ENCODE measurements around the gene XRN1.
"Not testable (repeated sequence)": the region's sequence is repeated elsewhere in the genome, so short reads cannot be mapped to it uniquely, and the experiment has no call there.

Gene XRN1

DNA sequence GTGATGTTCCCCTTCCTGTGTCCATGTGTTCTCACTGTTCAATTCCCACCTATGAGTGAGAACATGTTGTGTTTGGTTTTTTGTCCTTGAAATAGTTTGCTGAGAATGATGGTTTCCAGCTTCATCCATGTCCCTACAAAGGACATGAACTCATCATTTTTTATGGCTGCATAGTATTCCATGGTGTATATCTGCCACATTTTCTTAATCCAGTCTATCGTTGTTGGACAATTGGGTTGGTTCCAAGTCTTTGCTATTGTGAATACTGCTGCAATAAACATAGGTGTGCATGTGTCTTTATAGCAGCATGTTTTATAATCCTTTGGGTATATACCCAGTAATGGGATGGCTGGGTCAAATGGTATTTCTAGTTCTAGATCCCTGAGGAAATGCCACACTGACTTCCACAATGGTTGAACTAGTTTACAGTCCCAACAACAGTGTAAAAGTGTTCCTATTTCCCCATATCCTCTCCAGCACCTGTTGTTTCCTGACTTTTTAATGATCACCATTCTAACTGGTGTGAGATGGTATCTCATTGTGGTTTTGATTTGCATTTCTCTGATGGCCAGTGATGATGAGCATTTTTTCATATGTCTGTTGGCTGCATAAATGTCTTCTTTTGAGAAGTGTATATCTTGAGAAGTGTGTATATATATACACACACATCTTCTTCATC, 123.4 kb downstream of the XRN1 start:
- DNase-seq: not testable (repeated sequence)

DNA sequence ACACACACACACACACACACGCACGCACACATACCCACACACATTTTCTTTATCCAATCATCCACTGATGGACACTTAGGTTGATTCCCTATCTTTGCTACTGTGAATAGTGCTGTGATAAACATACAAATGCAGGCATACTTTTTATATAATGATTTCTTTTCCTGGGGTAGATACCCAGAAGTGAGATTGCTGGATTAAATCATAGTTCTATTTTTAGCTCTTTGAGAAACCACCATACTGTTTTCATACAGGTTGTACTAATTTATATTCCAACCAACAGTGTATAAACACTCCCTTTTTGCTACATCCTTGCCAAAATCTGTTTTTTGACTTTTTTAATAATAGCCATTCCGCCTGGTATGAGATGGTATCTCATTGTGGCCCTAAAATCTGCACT, 127.9 kb downstream of the XRN1 start:
- no peak for DNase-seq

DNA sequence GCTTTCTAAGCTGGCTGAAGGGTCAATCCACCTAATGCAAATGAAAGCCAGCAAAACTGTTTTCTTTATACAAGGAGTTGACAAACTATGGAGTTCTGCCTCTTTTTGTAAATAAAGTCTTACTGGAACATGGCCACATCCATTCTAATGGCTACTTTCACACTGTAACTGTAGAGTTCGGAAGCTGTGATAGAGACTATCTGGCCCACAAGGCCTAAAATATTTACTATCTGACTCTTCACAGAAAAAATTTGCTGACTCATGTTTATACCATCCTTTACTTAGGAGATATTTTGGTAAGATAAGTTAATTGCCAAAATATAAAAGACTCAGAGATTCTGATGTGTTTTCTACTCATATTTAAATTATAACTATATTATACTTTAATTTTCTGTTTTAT, 128.7 kb downstream of the XRN1 start:
- no peak for DNase-seq

DNA sequence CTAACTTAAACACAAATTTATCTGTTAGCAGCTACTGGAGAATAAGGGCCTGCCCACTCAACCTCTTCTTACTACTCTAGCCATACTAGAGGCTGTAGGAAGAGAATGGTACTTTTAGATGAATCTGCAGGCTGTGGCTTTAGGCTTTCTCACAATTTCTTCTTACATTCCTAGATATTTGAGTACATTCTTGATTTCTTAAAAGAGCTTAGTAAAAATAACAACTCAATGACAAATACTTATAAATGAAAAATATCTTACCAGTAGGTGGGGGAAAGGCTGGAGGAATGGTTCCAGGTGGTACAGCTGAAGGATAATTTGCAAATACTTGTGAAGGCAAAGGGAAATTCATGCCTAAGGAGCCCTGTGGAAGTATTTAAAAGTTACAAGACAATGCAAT, 129.5 kb downstream of the XRN1 start:
- DNase-seq: no peak

DNA sequence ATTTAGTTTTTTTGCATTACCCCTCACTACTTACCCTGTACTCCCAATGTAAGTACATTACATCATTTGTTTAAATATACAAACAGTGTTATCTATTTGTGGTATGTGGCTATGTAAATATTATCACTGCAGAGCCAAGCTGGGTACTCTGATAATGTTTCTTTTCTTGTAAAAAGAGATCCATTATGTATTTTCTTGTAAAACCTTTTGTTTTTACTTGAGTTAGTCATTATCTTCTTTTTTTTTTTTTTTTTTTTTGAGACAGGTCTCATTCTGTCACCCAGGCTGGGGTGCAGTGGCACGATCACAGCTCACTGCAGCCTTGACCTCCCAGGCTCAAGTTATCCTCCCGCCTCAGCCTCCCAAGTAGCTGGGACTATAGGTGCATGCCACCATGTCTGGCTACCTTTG, 131.9 kb downstream of the XRN1 start:
- not testable (repeated sequence) for DNase-seq

DNA sequence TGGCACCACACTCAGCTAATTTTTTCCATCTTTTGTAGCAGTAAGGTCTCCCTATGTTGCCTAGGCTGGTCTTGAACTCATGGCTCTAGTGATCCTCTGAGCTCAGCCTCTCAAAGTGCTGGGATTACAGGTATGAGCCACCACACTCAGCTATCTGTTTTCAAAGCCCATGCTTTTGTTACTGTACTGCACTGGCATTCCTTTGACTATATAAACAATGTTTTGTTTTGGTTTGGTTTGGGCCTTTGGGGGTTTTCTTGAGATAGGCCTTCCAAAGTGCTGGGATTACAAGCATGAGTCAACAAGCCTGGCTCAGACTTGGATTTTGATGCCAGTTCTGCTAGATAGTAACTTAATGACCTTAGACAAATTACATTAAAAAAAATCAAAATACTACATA, 132.8 kb downstream of the XRN1 start:
- no peak for DNase-seq

DNA sequence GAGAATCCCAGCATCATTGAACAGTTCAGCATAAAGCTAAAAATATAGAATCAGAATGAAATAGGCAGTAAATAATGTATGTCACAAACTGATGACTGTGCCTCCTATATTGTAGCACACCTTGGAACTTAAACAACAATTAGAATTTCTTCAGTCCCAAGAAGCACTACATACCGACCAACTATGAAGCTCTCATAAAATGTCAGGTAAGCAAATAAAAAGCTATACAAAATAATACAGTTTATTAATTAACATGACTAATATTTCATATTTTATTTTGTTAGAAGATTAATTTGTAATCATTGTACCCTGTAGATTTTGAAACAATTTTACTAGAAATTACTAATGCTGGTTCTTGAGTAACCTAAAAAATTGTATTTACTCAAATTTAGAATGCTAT, 137.4 kb downstream of the XRN1 start:
- no peak for DNase-seq

DNA sequence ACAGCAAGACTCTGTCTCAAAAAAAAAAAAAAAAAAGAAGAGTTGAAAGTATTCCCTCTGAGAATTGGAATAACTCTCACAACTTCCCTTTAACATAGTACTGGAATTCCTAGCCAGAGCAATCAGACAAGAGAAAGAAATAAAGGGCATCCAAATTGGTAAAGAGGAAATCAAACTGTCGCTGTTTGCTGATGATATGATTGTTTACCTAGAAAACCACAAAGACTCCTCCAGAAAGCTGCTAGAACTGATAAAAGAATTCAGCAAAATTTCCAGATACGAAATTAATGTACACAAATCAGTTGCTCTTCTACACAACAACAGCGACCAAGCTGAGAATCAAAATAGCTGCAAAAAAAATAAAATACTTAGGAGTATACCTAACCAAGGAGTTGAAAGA, 145.0 kb downstream of the XRN1 start:
- not testable (repeated sequence) for DNase-seq

DNA sequence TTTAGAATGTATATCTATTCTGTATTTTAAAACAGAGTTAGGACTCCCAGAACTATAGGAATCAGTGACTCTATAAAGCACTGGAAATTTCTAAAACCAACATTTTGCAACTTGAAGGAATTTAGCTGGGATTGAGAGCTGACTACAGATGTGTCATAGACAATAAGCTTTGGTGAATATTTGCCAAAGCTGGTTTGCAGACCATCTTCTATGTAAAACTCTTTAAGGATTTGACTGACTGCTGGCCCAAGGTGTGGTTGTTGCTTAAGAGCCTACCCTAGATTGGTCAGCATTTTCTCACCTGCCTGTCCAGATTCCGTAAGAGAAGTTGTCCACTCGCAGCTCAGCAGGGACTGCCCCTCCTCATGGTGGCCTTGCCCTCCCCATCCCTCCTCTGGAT, 149.2 kb downstream of the XRN1 start:
- no peak for DNase-seq

DNA sequence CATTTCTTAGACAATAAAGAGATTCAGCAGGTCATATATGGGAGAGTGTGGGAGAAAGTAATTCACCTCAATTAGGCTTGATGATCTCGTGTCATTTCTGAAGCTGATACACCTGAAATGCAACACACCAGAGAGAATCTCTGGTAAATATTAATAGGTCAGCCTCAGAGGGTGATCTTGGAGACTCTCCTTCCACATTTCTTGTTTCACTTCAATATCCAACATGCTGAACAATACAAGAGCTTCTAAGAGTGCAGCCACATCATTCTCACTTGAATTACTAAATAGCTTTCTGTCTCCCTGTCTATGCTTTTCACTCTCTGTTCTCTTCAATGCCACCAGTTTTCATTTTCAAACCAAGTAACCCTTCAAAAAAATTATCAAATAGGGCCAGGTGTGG, 151.3 kb downstream of the XRN1 start:
- DNase-seq: no peak

DNA sequence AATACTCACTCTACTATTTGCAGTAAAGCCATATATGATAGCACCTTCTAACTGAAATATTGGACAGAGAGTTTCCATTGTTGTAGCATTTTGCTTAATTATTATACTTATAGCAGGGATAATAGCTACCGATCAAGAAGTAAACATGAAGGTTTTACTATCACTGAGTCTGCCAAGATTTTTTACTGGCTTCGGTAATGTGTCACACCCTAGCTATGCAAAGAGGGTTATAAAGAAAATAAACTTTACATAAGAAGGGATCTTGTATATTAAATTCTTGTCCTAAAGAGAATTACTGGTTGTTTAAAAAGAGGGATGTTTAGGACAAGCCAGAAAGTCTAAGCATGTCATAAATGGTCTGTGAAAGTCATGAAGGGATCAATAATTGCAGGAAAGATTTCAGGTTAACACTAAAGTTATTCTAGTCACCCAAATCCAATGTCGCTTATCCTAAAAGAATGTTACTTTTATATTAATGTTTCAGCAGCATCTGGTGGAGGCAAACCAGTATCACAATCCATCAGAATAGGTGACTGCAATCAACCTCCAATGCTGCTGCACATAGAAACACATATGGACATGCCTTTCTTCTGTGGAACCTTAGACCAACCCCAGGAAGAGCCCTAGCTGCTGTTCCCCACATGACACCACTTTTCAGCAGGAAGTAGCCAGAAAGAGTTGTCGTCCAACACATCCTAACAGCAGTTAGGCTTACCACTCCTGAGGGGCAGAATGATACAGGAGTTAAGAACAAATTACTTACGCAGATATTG, 159.8 kb downstream of the XRN1 start:
- DNase-seq: no peak

DNA sequence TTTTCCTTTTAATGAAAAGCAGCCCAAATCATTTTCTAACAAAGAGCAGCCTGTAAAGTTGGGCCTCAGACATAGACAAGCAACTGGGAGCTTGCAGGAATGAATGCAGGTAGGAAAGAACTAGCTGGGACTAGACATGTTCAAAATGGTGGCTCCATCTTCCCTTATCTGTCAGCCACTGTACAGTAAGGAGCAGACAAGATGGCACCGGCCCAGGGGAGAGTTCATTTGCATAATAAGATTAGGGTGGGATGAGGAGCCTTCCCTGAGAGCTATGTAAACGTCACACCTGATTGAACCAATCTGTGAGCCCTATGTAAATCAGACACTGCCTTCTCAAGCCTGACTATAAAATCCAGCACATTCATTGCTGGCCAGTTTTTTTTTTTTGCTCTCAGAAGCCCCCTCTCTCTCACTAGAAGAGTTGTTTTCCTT, 162.7 kb downstream of the XRN1 start:
- DNase-seq: no peak

DNA sequence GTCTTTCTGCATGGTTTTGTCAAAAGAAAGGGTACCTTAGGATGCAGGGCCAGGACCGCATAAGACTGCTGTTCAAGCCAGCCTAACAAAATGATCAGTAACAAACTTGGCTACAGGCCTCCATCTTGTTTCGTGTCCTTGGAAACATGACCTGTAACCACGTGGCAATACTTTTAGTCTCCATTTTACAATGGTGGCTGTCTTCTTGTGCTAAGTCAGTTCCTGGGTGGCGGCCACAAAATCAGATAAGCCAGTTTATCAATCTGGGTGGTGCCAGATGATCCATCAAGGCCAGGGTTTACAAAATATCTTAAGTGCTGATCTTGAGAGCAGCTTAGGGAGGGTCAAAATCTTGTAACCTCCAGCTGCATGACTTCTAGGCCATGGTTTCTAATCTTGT, 165.3 kb downstream of the XRN1 start:
- no peak for DNase-seq

DNA sequence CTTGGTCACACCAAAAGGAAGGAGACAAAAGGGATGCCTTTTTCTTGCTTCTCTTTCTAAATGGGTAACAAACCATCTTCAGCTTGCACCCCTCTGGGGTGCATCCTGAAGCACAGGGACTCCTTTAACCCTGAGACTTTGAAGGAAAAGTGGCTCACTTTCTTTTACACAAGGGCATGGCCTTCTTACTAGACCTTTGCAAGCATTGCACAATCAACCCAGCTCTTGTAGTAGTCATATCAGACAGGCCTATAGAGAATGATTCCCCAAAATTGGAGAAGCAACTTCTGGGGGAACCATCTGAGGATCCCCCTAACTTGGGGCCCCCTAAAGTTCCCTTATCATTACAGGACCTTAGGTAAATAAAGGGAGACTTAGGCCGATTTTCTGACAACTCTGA, 166.4 kb downstream of the XRN1 start:
- no peak for DNase-seq

DNA sequence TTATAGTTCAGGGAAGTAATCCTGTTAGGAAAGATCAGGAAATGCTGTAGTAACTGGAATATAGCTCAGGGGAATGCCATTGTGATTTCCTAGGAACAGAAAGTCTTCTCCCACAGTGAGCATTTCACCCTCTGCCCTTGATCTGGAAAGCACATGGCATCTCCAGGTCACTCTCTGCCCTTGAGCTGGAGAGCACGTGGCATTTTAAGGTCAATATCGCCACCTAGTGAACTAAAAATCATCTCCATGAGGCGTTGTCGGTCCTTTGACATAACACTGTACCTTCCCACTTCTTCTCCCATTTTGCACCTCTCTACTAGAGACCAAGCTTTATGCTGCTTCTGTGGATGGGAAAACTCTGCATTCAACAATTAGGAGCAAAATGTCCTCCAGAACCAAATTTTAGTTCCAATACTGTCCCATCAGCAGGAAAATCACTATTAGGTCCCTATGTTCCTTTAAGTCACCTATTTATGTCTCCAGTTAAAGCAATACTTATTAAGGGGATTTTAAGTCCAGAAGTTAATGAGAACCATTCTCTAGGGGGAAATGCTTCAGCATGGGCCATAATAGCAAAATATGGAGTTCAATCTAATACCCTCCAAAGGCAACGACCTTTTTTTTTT, 167.8 kb downstream of the XRN1 start:
- peak; percentile 52 for DNase-seq

DNA sequence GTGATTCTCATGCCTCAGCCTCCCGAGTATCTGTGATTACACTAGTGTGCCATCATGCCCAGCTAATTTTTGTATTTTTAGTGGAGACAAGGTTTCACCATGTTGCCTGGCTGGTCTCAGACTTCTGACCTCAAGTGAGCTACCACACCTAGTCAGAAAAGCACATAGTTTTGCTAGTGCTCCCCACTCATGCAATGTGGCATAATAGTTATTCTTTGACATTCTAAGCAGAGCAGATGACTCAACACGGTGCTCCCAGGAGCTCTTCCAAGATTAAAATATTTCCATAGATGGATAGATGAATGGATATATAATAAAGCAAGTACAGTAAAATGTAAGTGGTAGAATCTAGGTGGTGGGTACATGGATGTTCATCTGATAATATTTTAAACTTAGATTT, 169.4 kb downstream of the XRN1 start:
- no peak for DNase-seq

DNA sequence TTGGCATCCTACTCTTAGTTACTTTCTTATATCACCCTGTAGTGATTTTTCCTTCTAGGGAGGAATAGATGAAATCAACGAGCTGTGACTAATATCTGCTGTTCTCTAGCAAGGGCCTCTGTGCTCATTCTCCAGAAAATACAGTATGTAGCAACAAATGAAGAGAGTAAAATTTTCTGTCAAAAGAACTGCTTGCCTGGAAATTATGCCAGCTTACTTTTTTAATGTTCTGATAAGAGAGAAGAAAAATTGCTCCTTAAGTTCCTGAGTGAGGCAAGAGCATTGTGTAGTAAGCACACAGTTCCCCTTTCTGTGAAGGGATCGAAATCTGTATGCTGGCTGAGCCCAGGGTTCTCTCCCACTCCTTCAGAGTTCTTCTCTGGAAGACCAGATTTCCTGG, 171.1 kb downstream of the XRN1 start:
- DNase-seq: no peak

DNA sequence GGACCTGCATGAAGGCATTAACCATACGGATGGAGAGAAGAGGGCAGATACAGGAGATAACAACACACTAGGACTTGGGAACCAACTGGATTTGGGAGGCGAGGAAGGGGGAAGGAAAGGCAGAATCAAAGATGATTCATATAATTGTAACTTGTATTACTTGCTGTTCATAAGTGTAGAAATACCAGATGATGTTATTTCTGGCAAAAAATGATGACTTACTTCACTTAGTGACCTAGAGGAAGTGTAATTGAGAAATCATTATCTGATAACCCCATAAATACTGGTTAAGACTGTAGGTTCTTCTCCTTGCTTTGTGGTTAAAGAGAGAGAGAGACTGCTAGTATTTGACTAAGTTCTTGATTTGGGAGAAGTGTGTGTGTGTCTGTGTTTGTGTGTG, 172.0 kb downstream of the XRN1 start:
- DNase-seq: no peak

DNA sequence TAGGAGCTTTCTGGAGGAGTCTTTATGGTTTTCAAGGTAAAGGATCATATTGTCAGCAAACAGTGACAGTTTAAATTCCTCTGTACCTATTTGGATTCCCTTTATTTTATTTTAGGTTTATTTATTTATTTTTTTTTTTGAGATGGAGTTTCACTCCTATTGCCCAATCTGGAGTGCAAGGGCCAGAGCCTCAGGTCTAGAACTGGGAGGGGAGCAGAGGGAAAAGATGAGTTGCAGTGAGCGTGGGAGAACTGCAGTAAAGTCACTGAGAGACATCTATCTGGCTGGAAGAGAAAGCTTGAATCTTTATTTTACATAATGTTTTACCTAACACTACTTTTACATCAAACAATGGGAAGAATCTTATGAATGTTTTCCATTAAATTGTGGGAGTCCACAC, 172.9 kb downstream of the XRN1 start:
- no peak for DNase-seq

DNA sequence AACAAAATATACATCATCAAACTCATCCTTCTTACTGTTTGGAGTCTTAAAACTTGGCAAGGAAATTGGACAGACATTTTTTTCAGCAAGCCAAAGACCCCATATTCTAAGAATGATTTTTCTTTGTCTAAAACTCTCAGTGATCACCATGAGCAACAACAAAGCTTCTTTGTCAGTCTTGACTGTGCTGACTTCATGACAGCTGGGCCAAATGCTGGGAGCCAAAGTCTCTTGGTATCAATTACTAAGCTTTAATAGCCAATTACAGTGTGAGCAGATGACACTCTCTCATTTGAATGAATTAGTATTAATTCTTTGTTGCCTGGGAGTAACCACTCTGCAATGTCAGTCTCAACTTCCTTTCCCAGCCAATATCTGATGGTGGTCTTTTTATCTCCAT, 174.3 kb downstream of the XRN1 start:
- DNase-seq: no peak

DNA sequence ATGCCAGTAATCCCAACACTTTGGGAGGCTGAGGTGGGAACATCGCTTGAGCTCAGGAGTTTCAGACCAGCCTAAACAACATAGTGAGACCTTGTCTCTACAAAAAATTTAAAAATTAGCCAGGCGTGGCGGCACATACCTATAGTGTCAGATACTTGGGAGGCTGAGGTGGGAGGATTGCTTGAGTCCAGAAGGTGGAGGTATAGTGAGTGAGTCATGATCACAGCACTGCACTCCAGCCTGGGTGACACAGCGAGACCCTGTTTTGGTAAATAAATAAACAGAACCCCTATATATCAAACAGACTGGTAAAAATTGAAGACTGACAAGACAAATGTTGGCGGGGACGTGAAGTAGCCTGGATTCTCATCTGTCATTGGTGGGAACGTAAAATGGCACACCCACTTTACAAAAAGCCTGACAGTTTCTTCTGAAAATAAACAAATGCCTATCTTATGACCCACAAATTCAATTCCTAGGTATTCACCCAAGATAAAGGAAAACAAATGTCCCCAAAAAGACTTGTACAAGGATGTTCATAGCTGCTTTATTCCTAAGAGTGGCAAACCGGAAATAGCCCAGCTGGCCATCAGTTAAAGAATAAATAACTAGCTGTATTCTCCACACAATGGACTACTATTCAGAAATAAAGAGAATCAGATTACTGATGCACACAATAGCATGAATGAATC, 175.5 kb downstream of the XRN1 start:
- DNase-seq: no peak

DNA sequence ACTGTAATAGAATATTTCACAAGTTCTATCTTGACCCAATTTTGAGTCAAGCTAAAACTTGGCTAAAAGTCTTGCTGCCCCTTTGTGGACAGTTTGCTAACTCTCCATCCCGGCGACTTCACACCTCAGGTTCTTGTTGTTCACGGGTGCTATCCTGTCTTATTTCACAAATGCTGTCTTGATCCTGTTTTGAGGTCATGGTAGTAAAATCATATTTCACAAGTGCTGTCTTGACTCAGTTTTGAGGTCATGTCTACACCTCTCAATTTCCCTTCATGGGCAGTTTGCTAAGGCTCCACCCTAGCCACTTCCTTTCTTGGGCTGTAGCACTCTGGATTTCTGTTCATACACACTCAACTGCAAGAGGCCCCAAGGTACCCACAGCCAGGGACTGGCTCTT, 177.4 kb downstream of the XRN1 start:
- DNase-seq: no peak

DNA sequence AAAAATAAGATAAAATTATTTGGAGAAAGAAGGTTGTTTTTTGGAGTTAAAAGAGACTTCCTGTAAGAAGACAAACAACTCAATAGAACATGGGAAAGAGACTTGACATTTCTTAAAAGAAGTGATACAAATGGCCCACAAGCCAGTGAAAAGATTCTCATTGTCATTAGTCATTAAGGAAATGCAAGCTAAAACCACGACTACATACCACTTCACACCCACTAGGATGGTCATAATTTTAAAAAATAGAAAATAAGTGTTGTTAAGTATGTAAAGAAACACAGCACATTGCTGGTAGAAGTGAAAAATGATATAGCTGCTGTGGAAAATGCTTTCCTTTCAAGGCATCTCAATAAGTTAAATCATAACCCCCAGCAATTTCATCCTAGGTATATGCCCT, 178.1 kb downstream of the XRN1 start:
- DNase-seq: no peak

DNA sequence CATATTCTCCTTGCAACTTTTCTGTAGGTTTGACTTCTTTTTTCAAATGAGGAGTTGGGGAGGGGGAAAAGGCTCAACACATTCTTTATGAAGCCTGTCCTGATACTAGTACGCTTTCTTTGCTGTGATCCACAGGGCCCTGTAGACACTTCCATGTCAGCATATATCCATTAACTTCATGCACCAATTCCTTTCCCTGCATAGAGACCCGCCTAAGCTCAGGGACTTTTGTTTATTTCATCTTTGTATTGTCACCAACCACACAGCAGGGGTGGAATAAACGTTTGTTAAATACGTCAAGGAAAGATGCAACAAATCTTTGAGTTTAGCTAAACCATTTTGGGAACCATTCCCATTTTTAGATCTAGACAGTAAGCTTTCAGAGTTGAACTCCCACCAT, 179.4 kb downstream of the XRN1 start:
- DNase-seq: no peak

Measured in right forelimb (tissue), 1 donor.